Ovary (tissue), 9 donors: ENCODE measurements around the gene HHIPL1. TPM values are rescaled to one million over a fixed set of nuclear protein-coding genes. Genes with fewer than 3 reads are reported as not detected.

Source experiments
- DNase-seq, 5 donors: peaks; one replicate each; pipeline ENCODE4 v3.0.0-alpha.2; 2019 to 2020
- H3K27ac ChIP-seq, 2 donors: fragments of 200-600 bp; one replicate each; pipeline versions ENCODE4 v1.5.1 to v1.8.0; 2019 to 2022
- H3K27me3 ChIP-seq: fragments of 200-600 bp; one replicate; pipeline ENCODE4 v1.8.0; 2022
- H3K36me3 ChIP-seq: fragments of 200-600 bp; sonication (generic); one replicate; pipeline ENCODE4 v1.5.1; 2019
- H3K4me1 ChIP-seq: one replicate; pipeline ENCODE4 v1.8.1; 2013; ENCODE audit warnings: mild to moderate bottlenecking, moderate library complexity; ENCODE audit not compliant: insufficient read depth
- H3K4me3 ChIP-seq: fragments of 200-600 bp; sonication (generic); one replicate; pipeline ENCODE4 v1.5.1; 2017
- H3K9me3 ChIP-seq, 2 donors: fragments of 200-600 bp in 1 of 2; sonication (generic) in 1 of 2; one replicate each; pipeline versions ENCODE4 v1.5.1 to v1.8.1; 2013 to 2019; ENCODE audit warnings: mild to moderate bottlenecking in 1 of 2, moderate library complexity in 1 of 2
- EP300 ChIP-seq: sonication (generic); formaldehyde crosslinking; IDR thresholded peaks from one replicate; pipeline ENCODE4 v1.6.1; 2017; ENCODE audit warnings: antibody characterized with exemption
- POLR2A ChIP-seq: fragments of 450-650 bp; IDR thresholded peaks from one replicate; pipeline ENCODE4 v1.6.1; 2017; ENCODE audit warnings: antibody characterized with exemption, mild to moderate bottlenecking, moderate library complexity
- WGBS, 3 donors: extraction: QIAGEN DNeasy Blood & Tissue Kit in 1 of 3; methylation state at CpG; one replicate each; pipeline versions ENCODE4 v1.1.5 to v1.1.7; 2013 to 2017; 5-methylcytosine and 5-hydroxymethylcytosine counted together
- intact Hi-C, 4 donors: fragments of 100-400 bp; cut with DNase I; formaldehyde crosslinking; loops; one replicate each; pipeline versions ENCODE4 v1.11.0 to v1.15.1; 2022 to 2023
- polyA plus RNA-seq, 2 donors: library from polyadenylated mRNA; stranded (reverse); fragments of 200-250 nt in 1 of 2; fragments of 350-450 nt in 1 of 2; fragmentation: Illumina TruSeq in 1 of 2; extraction: RNeasy Lipid Tissue Mini Kit (QIAGEN cat#74804) in 1 of 2; gene quantifications; one replicate each; pipeline ENCODE4 v1.2.3, GENCODE V29; 2013 to 2014
- total RNA-seq, 7 donors: library from RNA; depleted of rRNA in 2 of 7; stranded (reverse); fragments of >200 nt in 2 of 7; fragmentation: NEBNext Ultra II Directional in 3 of 7; extraction: Animal tissue kit (Norgen Biotek cat#: 25700) in 3 of 7; gene quantifications; one replicate each; pipeline versions ENCODE4 v1.1.0 to v1.2.4, GENCODE V29; 2016 to 2023
- TF ChIP-seq, protein P1 (sequence below), 3 donors: fragments of 450-650 bp in 2 of 3; fragments of 200-600 bp in 1 of 3; IDR thresholded peaks; one replicate each; pipeline versions ENCODE4 v1.5.1 to v1.8.0; 2016 to 2022; ENCODE audit warnings: antibody characterized with exemption in 3 of 3, mild to moderate bottlenecking in 1 of 3
- donor health status: DM: no; HTN: no; CAD: no; lungs with moderate emphysema.
- donor health status: DM: no; HTN: no; CAD: no.
- donor health status: Bipolar disorder and iron deficiency.
- donor health status: DM: yes; HTN: yes; CAD: no.
- donor health status: DM: no; HTN: no; CAD: no.
- donor health status: DM: yes; HTN: yes; CAD: no.

The HHIPL1 gene
- total and polyA plus RNA-seq, 9 donors, result 0.48 to 3.8 (median 2.1) TPM

DNA sequence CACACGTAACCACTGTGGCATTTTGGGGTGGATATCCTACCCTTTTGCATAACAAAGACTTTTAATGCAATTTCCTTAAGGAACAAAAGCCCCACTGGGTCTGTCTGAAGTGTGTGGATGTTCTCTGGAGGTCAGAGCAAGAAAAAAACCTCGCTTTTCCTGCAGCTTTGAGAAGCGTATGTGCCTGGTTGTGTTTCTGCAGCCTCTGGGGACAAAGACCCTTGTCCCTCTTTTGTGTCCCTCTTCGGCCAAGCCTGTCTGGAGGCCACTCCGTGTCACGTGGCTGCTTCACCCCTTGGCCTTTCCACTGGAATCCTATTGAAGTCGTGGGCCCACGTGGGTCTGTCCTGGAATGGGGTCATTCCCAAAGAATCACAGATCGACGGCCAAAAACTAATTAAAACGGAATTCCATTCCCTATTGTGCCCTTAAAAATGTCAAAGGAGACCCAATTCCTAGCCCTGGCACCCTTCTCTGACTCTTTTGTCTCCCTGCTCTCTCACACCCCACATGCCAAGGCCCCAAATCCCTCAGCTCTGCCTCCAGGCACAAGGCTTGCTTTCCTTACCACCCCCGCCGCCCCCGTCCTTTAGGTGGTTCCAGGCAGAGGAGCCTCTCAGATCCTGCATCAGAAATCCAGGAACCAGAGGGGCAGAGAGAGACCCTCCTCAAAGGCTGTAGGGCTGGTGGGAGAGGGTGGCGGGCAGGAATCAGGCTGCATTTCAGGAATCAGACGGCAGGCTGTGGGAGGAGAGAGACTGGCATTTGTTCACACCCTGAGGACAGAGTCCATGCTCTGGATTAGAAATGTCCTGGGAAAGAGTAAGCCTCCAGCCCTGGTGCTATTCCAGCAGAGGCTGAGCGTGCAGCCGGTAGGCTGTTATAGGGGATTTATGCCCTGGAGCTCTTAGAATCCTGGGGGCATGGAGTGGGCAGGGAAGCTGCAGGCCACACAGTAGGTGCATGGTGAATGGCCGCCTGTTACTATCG, 26.6 kb downstream of the HHIPL1 start:
- 77 to 83% (median 82%) methylated on average over 20 of the region's 20 CpGs for WGBS, 3 donors
- intact Hi-C loops, result no loop called here
- TF ChIP-seq, protein P1, sequence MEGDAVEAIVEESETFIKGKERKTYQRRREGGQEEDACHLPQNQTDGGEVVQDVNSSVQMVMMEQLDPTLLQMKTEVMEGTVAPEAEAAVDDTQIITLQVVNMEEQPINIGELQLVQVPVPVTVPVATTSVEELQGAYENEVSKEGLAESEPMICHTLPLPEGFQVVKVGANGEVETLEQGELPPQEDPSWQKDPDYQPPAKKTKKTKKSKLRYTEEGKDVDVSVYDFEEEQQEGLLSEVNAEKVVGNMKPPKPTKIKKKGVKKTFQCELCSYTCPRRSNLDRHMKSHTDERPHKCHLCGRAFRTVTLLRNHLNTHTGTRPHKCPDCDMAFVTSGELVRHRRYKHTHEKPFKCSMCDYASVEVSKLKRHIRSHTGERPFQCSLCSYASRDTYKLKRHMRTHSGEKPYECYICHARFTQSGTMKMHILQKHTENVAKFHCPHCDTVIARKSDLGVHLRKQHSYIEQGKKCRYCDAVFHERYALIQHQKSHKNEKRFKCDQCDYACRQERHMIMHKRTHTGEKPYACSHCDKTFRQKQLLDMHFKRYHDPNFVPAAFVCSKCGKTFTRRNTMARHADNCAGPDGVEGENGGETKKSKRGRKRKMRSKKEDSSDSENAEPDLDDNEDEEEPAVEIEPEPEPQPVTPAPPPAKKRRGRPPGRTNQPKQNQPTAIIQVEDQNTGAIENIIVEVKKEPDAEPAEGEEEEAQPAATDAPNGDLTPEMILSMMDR (IDR thresholded peaks at IDR 0.05), result no peak
- TF ChIP-seq POLR2A (no peak), EP300 (no peak)
- Histone ChIP-seq H3K4me1 (no peaks in the 10 kb centered on the region), H3K36me3 (no peaks in the 10 kb centered on the region), H3K9me3 (no peaks in the 10 kb centered on the region), H3K27me3 (no peaks in the 10 kb centered on the region), H3K27ac (no peak overlapping the region), H3K4me3 (no peak overlapping the region)
- DNase-seq, result no peak

DNA sequence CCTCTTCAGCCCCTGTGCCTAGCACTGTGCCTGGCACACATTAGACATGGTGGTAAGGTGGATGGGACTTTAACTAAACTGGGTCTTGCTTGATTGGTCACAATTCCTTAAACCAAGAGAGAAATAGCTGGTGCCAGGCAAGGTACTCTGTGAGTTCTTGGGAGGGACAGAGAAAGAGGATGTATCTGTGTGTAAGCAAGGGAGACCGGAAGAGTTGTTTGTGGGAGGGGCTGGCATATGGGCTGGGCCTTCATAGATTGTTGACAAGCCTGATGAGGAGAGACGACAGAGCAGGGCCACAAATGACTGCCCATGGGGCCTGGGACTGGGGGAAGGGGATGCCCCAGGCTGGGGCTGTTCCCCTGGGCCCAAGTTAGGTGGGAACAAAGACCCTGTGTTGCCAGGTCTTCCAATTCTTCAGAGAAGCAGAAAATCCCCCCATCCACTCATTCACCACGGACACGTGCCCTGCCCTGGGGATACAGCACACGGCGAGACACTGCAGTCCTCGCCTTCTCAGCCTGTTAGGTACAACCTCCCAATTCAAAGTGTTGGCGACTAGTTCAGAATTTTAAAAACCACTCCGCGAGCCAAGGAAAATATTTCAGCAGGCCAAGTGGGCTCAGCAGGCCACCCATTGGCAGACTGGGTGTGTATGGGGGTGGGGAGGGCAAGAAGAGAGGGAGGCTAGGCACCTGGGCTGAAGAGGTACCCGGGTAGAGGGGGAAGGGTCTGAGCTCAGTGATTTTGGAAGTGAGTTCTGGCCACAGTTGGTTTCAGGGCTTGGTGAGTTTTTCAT, 27.8 kb downstream of the HHIPL1 start:
- Histone ChIP-seq H3K4me3 (no peak overlapping the region), H3K36me3 (no peaks in the 10 kb centered on the region), H3K9me3 (no peaks in the 10 kb centered on the region), H3K27me3 (no peaks in the 10 kb centered on the region), H3K4me1 (no peaks in the 10 kb centered on the region), H3K27ac (no peak overlapping the region)
- TF ChIP-seq EP300, result no peak
- TF ChIP-seq POLR2A, result no peak
- TF ChIP-seq, protein P1 (IDR thresholded peaks at IDR 0.05), result no peak
- 79 to 84% (median 84%) methylated on average over 11 of the region's 11 CpGs for WGBS, 3 donors
- intact Hi-C loops, result no loop called here
- no peak for DNase-seq

DNA sequence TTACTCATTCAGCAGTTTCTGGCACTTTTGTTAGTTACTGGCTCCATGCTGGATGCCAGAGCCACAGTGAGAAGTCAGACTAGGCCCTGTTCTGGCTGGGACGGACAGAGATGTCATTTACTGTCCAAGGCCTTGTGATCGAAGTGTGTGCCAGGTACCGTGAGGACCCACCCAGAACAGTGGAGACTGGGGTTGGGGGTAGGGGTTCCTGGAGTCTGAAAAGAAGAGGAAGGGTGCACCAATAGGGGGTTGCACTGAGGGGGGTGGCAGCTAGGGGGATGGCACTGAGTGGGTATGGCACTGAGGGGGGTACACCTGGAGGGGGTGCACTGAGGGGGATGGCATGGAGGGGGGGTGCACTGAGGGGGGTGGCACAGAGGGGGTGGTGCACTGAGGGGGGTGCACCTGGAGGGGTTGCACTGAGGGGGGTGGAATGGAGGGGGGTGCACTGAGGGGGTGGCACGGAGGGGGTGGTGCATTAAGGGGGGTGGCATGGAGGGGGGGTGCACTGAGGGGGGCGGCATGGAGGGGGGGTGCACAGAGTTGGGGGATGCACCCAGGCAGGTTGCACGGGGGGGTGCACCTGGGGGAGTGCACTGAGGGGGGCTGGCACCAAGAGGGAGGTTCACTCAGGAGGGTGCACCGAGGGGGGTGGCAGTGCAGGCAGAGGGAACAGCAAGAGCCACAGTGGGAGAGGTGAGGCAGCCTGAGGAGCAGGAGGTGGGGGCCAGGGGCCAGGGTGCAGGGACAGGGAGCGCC, 28.6 kb downstream of the HHIPL1 start:
- Histone ChIP-seq H3K36me3 (no peaks in the 10 kb centered on the region), H3K4me1 (no peaks in the 10 kb centered on the region), H3K4me3 (no peak overlapping the region), H3K9me3 (no peaks in the 10 kb centered on the region), H3K27me3 (no peaks in the 10 kb centered on the region), H3K27ac (no peak overlapping the region)
- TF ChIP-seq, protein P1 (IDR thresholded peaks at IDR 0.05), result no peak
- TF ChIP-seq POLR2A, result no peak
- TF ChIP-seq EP300, result no peak
- 75 to 84% (median 77%) methylated on average over 8 of the region's 8 CpGs for WGBS, 3 donors
- no peak for DNase-seq
- intact Hi-C loops, result no loop called here

DNA sequence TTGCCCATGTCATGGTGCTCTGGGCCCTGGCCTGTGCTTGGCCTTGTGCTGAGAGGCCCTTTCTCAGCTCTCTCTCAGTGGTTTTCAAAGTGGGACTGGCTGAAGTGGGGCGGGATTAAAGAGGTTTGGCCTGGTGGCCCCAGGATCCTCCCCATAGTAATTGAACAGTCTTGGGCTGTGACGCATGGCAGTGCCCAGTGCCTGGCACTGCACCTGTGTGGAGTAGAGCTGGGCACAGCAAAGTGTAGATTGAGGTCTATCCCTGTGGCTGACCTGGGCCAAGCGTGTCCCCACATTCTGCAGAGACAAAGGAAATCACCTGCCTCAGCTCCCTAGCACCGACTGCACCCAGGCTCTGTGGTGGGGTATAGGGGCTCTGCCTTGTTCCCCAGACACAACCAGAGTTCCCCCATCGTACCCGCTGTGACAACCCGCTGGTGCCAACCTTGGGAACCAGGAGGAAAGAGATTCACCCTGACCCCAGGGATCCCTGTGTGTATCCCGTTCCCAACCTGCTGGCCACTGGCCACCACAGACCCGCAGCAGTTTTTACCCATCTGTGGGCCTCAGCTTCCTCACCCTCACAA, 29.2 kb downstream of the HHIPL1 start:
- TF ChIP-seq, protein P1 (IDR thresholded peaks at IDR 0.05), result no peak
- TF ChIP-seq EP300, result no peak
- no peak for TF ChIP-seq POLR2A
- DNase-seq, result no peak
- H3K27me3 ChIP-seq, result no peaks in the 10 kb centered on the region

More for the DNA sequence above, 29.2 kb downstream of the HHIPL1 start:
- no peak overlapping the region for H3K27ac ChIP-seq
- H3K36me3 ChIP-seq, result no peaks in the 10 kb centered on the region
- H3K9me3 ChIP-seq, result no peaks in the 10 kb centered on the region
- WGBS, 3 donors, result 82 to 86% (median 85%) methylated on average over 9 of the region's 9 CpGs
- no peaks in the 10 kb centered on the region for H3K4me1 ChIP-seq
- intact Hi-C loops, result no loop called here
- no peak overlapping the region for H3K4me3 ChIP-seq
